ENCODE measurements around the gene NELFB.

GRCh38 chr9:137313956-137314560 is 58.9 kb downstream of the NELFB start:
- TF ChIP-seq CTCF (IDR thresholded peaks at IDR 0.05) (no peak), POLR2A (IDR thresholded peaks at IDR 0.05) (no peak)

Data from testis (tissue), 2 donors.